GM12878 (cell line): ENCODE data around the gene MAEL. TPM values are rescaled to one million over a fixed set of nuclear protein-coding genes. Genes with fewer than 3 reads are reported as not detected.
A peak's percentile ranks its signal among the peaks of the same experiment; 100 is the strongest.

Experiments used
- ATAC-seq: fragments of 200-7000 bp; cut with Tn5 transposase; 3 replicates; pipeline ENCODE4 v1.9.1; 2020; ENCODE audit warnings: mild to moderate bottlenecking, moderate library complexity
- BruUV-seq: library from RNA; stranded (reverse); fragments of 400-500 nt; replicated peaks from 2 replicates; lab custom pipeline; 2021; lab: Mats Ljungman, UMichigan
- CTCF ChIA-PET: fragments of 300-600 bp; sonication (Branson Sonifier 250); formaldehyde crosslinking; extraction: SDS; loops from one replicate; lab custom pipeline; 2021; ENCODE audit warnings: inconsistent platforms; lab: Yijun Ruan, JAX
- POLR2A ChIA-PET: fragments of 350-600 bp; formaldehyde crosslinking; extraction: SDS; loops from one replicate; lab custom pipeline; 2021; ENCODE audit warnings: inconsistent platforms; lab: Charles Lee
- RAD21 ChIA-PET: fragments of 300-600 bp; sonication (Branson Sonifier 250); formaldehyde crosslinking; loops from one replicate; lab custom pipeline; 2023; ENCODE audit warnings: antibody characterized with exemption; ENCODE audit not compliant: unreplicated experiment; lab: Charles Lee
- SMC1A ChIA-PET: fragments of 300-600 bp; sonication (Branson Sonifier 250); formaldehyde crosslinking; loops from one replicate; lab custom pipeline; 2023; ENCODE audit not compliant: unreplicated experiment, uncharacterized antibody; lab: Charles Lee
- DNase-seq: peaks from one replicate; pipeline ENCODE4 v3.0.0-alpha.2; 2011; ENCODE audit warnings: low read depth, low spot score
- FAIRE-seq: peaks from 3 replicates; lab custom pipeline; 2011; peaks lifted over from hg19 to GRCh38; lab: Jason Lieb, UNC
- H2AFZ ChIP-seq: 2 replicates; pipeline ENCODE4 v1.6.0; 2011; ENCODE audit warnings: low read depth, low read length, control low read depth; ENCODE audit not compliant: control insufficient read depth
- H3K27ac ChIP-seq: 2 replicates; pipeline ENCODE4 v1.5.1; 2011; ENCODE audit warnings: control low read depth; ENCODE audit not compliant: control insufficient read depth, insufficient read depth
- H3K27me3 ChIP-seq, 2 experiments: replicated peaks in 1 of 2; 2 replicates each; pipeline versions ENCODE4 v1.6.0 to v1.6.1; 2011; ENCODE audit warnings: low read length in 1 of 2; ENCODE audit not compliant: control insufficient read depth in 2 of 2, insufficient read depth in 2 of 2
- H3K36me3 ChIP-seq, 2 experiments: 2 replicates each; pipeline ENCODE4 v1.5.1; 2011; ENCODE audit warnings: low read length in 1 of 2; ENCODE audit not compliant: control insufficient read depth in 2 of 2, insufficient read depth in 2 of 2
- H3K4me1 ChIP-seq: 2 replicates; pipeline ENCODE4 v1.6.1; 2011; ENCODE audit warnings: mild to moderate bottlenecking, low read length, moderate library complexity, mixed read lengths; ENCODE audit not compliant: control insufficient read depth, insufficient read depth
- H3K4me2 ChIP-seq: 2 replicates; pipeline ENCODE4 v1.6.0; 2011; ENCODE audit warnings: control low read depth; ENCODE audit not compliant: control insufficient read depth, insufficient read depth
- H3K4me3 ChIP-seq: fragments of 200-600 bp; sonication (generic); 2 replicates; pipeline ENCODE4 v1.5.1; 2016
- H3K79me2 ChIP-seq: 2 replicates; pipeline ENCODE4 v1.6.0; 2011; ENCODE audit warnings: low read length; ENCODE audit not compliant: control insufficient read depth, insufficient read depth
- H3K9ac ChIP-seq: 2 replicates; pipeline ENCODE4 v1.8.0; 2011; ENCODE audit warnings: low read length, control low read depth, mixed read lengths; ENCODE audit not compliant: control insufficient read depth, insufficient read depth
- H3K9me3 ChIP-seq: replicated peaks from 3 replicates; pipeline ENCODE4 v1.5.1; 2011; ENCODE audit warnings: mild to moderate bottlenecking, low read length; ENCODE audit not compliant: control insufficient read depth, insufficient read depth
- H4K20me1 ChIP-seq: 2 replicates; pipeline ENCODE4 v1.6.0; 2011; ENCODE audit not compliant: control insufficient read depth, insufficient read depth
- ATF7 ChIP-seq: fragments of 450-650 bp; IDR thresholded peaks from 2 replicates; pipeline ENCODE4 v1.6.1; 2016; ENCODE audit warnings: low read depth, mild to moderate bottlenecking
- CBFB ChIP-seq: IDR thresholded peaks from 2 replicates; pipeline ENCODE4 v1.6.1; 2016; ENCODE audit warnings: antibody characterized with exemption, low read depth
- DPF2 ChIP-seq: fragments of 450-650 bp; IDR thresholded peaks from 2 replicates; pipeline ENCODE4 v1.6.1; 2017; ENCODE audit warnings: mild to moderate bottlenecking
- GATAD2B ChIP-seq: fragments of 450-650 bp; conservative IDR thresholded peaks from 2 replicates; pipeline ENCODE4 v1.6.1; 2017; ENCODE audit warnings: low read depth, mild to moderate bottlenecking, moderate library complexity
- HDGF ChIP-seq: fragments of 450-650 bp; IDR thresholded peaks from 2 replicates; pipeline ENCODE4 v1.6.1; 2016; ENCODE audit warnings: antibody characterized with exemption
- MXI1 ChIP-seq: fragments of 150-350 bp; IDR thresholded peaks from 2 replicates; pipeline ENCODE4 v1.6.1; 2011; ENCODE audit warnings: low read depth, mild to moderate bottlenecking, inconsistent platforms, low read length, improper control_type of control experiment
- NR2C2 ChIP-seq: IDR thresholded peaks from 2 replicates; pipeline ENCODE4 v1.6.1; 2011; ENCODE audit warnings: borderline replicate concordance, low read depth; ENCODE audit not compliant: control insufficient read depth, insufficient read length
- PKNOX1 ChIP-seq: fragments of 450-650 bp; IDR thresholded peaks from 2 replicates; pipeline ENCODE4 v1.6.1; 2016; ENCODE audit warnings: mild to moderate bottlenecking
- SIX5 ChIP-seq: IDR thresholded peaks from 2 replicates; pipeline ENCODE4 v1.6.1; 2011; ENCODE audit warnings: mild to moderate bottlenecking, low read depth, low read length, moderate library complexity; ENCODE audit not compliant: severe bottlenecking
- WGBS: methylation state at CpG from one replicate; pipeline ENCODE4 v1.1.6; 2016; ENCODE audit warnings: low lambda C conversion rate; ENCODE audit not compliant: insufficient replicate concordance, insufficient coverage; ENCODE audit errors: missing lambda C conversion rate; 5-methylcytosine and 5-hydroxymethylcytosine counted together
- in situ Hi-C: fragments of 300-500 bp; cut with MboI; formaldehyde crosslinking; loops from 9 replicates; pipeline ENCODE4 v1.14.3; 2018; ENCODE audit warnings: mixed read lengths
- intact Hi-C: fragments of 100-400 bp; cut with micrococcal nuclease; formaldehyde crosslinking; loops from one replicate; pipeline ENCODE4 v1.14.2; 2022; ENCODE audit not compliant: unreplicated experiment
- polyA plus RNA-seq, 11 experiments: library from polyadenylated mRNA; depleted of rRNA in 4 of 11; unstranded in 6 of 11; stranded (reverse) in 5 of 11; fragments of >200 nt; fragmentation: Nextera tagmentation in 4 of 11; fragmentation: Illumina TruSeq in 1 of 11; extraction: Ambion mirVana in 4 of 11; extraction: Trizol in 1 of 11; gene quantifications; 1 replicate in 1 of 11; 2 replicates in 10 of 11; pipeline versions ENCODE4 v1.2.1 to v1.2.3, GENCODE V29; 2011 to 2016; ENCODE audit warnings: inconsistent platforms in 2 of 11, missing spikeins in 2 of 11, low read depth in 1 of 11
- total RNA-seq, 4 experiments: library from RNA; depleted of rRNA in 3 of 4; stranded (reverse); fragments of >200 nt in 3 of 4; fragmentation: Illumina TruSeq in 1 of 4; extraction: Trizol in 1 of 4; gene quantifications; 2 replicates each; pipeline versions ENCODE4 v1.2.1 to v1.2.3, GENCODE V29; 2013 to 2021

The MAEL gene
- total and polyA plus RNA-seq, 10 of the 15 experiments (the other 5 are each of a cell fraction or from before 2014, with no cell fraction given): 0.10 to 0.43 (median 0.24) TPM; not detected in 2

- no peak for TF ChIP-seq MXI1
Observed at GRCh38 chr1:167054946-167055630, 66.0 kb downstream of the MAEL start (continued).

- 71% methylated on average over 10 of the region's 10 CpGs for WGBS
- H4K20me1 ChIP-seq: no peaks in the 10 kb centered on the region
- H3K9ac ChIP-seq: no peak overlapping the region
- 0 out of 2 replicates have a peak, but pooled peaks cover 3% of the 10 kb centered on the region for H3K4me1 ChIP-seq
- H3K27me3 ChIP-seq: no peaks in the 10 kb centered on the region
- H3K79me2 ChIP-seq: no peaks in the 10 kb centered on the region
- no peak overlapping the region; the same call in 1 of the 2 replicates for H2AFZ ChIP-seq
- FAIRE-seq (peak; percentile 93), DNase-seq (no peak), ATAC-seq (no peak)
- no TSS peak for BruUV-seq
- in situ Hi-C loops: loop anchor here (5.0 kb wide), 1 partner anchor 139 kb away; no protein-coding TSS in a partner anchor
- H3K4me3 ChIP-seq: no peak overlapping the region
- ChIA-PET SMC1A (interaction anchor here (1.0 to 10.4 kb wide), 2 partner anchors 28 to 147 kb away, joined by 3 to 384 read pairs; no protein-coding TSS in a partner anchor), RAD21 (interaction anchor here (0.6 to 7.8 kb wide), 3 partner anchors 23 to 1040 kb away, joined by 3 to 305 read pairs (median 4); no protein-coding TSS in a partner anchor), POLR2A (interaction anchor here (1.4 kb wide), 1 partner anchor 146 kb away, joined by 3 read pairs; no protein-coding TSS in a partner anchor), CTCF (interaction anchor here (0.6 to 18.3 kb wide), 10 partner anchors 10 to 181 kb away, joined by 3 to 734 read pairs (median 4); partner anchors contain the start of gene TADA1)
- no peaks in the 10 kb centered on the region for H3K36me3 ChIP-seq
- TF ChIP-seq PKNOX1 (no peak), NR2C2 (peak; percentile 14), HDGF (0 out of 2 replicates have a peak, but pooled peaks have one; percentile 48), SIX5 (no peak), DPF2 (no peak), CBFB (no peak), GATAD2B (no peak), ATF7 (no peak)
- H3K27ac ChIP-seq: no peak overlapping the region
- no peaks in the 10 kb centered on the region for H3K9me3 ChIP-seq
- no peak overlapping the region for H3K4me2 ChIP-seq
- intact Hi-C loops: loop anchor here (5.0 kb wide), 1 partner anchor 79 kb away; the partner anchor contains the start of gene ILDR2
Observed at GRCh38 chr1:167056529-167057231, 67.6 kb downstream of the MAEL start.
